Measurements from ENCODE around the gene FNDC10.

The FNDC10 gene

GRCh38 chr1:1614204-1614953 is 14.4 kb upstream of the FNDC10 start:
- peaks cover 7% of the 10 kb centered on the region for H3K36me3 Mint-ChIP-seq (ENCODE audit: low read depth)
- peak overlapping the region; percentile 94 for H3K27ac Mint-ChIP-seq
- no peaks in the 10 kb centered on the region for H3K27me3 Mint-ChIP-seq
- peaks cover 32% of the 10 kb centered on the region for H3K4me1 Mint-ChIP-seq (ENCODE audit: low read depth)
- H3K4me3 Mint-ChIP-seq = peak overlapping the region; percentile 93
- H3K9me3 Mint-ChIP-seq = no peaks in the 10 kb centered on the region

DNA sequence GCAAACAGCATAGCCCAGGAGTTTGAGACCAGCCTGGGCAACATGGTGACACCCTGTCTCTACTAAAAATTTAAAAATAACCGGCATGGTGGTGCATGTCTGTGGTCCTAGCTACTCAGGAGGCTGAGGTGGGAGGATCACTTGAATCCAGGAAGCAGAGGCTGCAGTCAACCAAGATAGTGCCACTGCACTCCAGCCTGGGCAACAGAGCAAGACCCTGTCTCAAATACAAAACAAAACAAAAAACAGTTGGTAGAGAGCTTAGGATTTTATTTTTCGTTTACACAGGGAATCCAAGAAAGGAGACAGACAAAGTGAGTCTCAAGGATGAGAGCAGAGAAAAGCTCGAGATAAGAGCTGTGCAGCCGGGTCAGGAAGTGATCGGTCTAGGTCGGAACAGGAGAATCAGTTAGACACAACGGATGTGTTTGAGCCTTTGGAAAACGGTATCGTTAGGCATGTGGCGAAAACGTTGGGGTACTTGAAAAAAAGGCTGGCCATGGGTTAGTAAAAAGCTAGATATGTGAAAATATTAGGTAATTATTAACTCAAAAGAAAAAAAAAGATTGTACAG is 13.7 kb upstream of the FNDC10 start:
- Mint-ChIP-seq H3K4me3 (peak overlapping the region; percentile 93), H3K36me3 (ENCODE audit: low read depth) (peaks cover 7% of the 10 kb centered on the region), H3K4me1 (ENCODE audit: low read depth) (peaks cover 32% of the 10 kb centered on the region), H3K27me3 (no peaks in the 10 kb centered on the region), H3K9me3 (no peaks in the 10 kb centered on the region), H3K27ac (peak overlapping the region; percentile 94)

DNA sequence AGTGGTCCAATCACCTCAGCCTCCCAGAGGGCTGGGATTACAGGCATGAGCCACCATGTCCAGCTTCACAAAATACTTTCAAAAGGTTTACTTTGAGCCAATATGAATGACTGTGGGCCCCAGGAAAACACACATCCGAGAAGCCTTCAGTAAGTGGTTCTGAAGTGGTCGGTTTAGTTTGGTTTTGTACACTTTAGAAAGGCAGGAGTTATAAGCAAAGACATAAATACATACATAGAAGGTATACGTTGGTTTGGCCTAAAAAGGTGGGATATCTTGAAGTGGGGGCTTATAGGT is 12.1 kb upstream of the FNDC10 start:
- H3K27ac Mint-ChIP-seq = no peak overlapping the region
- peaks cover 7% of the 10 kb centered on the region for H3K36me3 Mint-ChIP-seq (ENCODE audit: low read depth)
- H3K4me1 Mint-ChIP-seq (ENCODE audit: low read depth) = peaks cover 33% of the 10 kb centered on the region
- no peaks in the 10 kb centered on the region for H3K27me3 Mint-ChIP-seq
- H3K9me3 Mint-ChIP-seq = no peaks in the 10 kb centered on the region
- H3K4me3 Mint-ChIP-seq = no peak overlapping the region

- Mint-ChIP-seq H3K4me1 (ENCODE audit: low read depth) (peaks cover 33% of the 10 kb centered on the region), H3K27me3 (no peaks in the 10 kb centered on the region), H3K9me3 (no peaks in the 10 kb centered on the region), H3K36me3 (ENCODE audit: low read depth) (peaks cover 7% of the 10 kb centered on the region), H3K27ac (no peak overlapping the region), H3K4me3 (no peak overlapping the region)
Measured at GRCh38 chr1:1610796-1611195, 10.9 kb upstream of the FNDC10 start.

GRCh38 chr1:1609822-1610485 is 10.0 kb upstream of the FNDC10 start:
- no peak overlapping the region for H3K4me3 Mint-ChIP-seq
- H3K27me3 Mint-ChIP-seq = no peaks in the 10 kb centered on the region
- H3K4me1 Mint-ChIP-seq (ENCODE audit: low read depth) = peaks cover 31% of the 10 kb centered on the region
- H3K36me3 Mint-ChIP-seq (ENCODE audit: low read depth) = peaks cover 7% of the 10 kb centered on the region
- no peak overlapping the region for H3K27ac Mint-ChIP-seq
- no peaks in the 10 kb centered on the region for H3K9me3 Mint-ChIP-seq

DNA sequence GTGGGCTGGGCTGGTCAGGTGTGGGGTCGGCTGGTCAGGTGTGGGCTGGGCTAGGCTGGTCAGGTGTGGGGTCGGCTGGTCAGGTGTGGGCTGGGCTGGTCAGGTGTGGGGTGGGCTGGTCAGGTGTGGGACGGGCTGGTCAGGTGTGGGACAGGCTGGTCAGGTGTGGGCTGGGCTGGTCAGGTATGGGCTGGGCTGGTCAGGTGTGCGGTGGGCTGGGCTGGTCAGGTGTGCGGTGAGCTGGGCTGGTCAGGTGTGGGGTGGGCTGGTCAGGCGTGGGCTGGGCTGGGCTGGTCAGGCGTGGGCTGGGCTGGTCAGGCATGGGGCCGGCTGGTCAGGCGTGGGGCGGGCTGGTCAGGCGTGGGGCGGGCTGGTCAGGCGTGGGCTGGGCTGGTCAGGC is 6.3 kb upstream of the FNDC10 start:
- no peak overlapping the region for H3K27ac Mint-ChIP-seq
- no peaks in the 10 kb centered on the region for H3K27me3 Mint-ChIP-seq
- no peaks in the 10 kb centered on the region for H3K36me3 Mint-ChIP-seq (ENCODE audit: low read depth)
- no peak overlapping the region for H3K4me3 Mint-ChIP-seq
- peaks cover 11% of the 10 kb centered on the region for H3K4me1 Mint-ChIP-seq (ENCODE audit: low read depth)
- no peaks in the 10 kb centered on the region for H3K9me3 Mint-ChIP-seq

DNA sequence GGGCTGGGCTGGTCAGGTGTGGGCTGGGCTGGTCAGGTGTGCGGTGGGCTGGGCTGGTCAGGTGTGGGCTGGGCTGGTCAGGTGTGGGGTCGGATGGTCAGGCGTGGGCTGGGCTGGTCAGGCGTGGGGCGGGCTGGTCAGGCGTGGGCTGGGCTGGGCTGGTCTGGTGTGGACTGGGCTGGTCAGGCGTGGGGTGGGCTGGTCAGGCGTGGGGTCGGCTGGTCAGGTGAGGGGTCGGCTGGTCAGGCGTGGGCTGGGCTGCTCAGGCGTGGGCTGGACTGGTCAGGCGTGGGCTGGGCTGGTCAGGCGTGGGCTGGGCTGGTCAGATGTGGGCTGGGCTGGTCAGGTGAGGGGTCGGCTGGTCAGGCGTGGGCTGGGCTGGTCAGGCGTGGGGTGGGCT is 5.8 kb upstream of the FNDC10 start:
- Mint-ChIP-seq H3K36me3 (ENCODE audit: low read depth) (no peaks in the 10 kb centered on the region), H3K27ac (no peak overlapping the region), H3K4me1 (ENCODE audit: low read depth) (peaks cover 11% of the 10 kb centered on the region), H3K4me3 (no peak overlapping the region), H3K9me3 (no peaks in the 10 kb centered on the region), H3K27me3 (no peaks in the 10 kb centered on the region)

GRCh38 chr1:1605034-1605591 is 5.2 kb upstream of the FNDC10 start:
- H3K4me1 Mint-ChIP-seq (ENCODE audit: low read depth) = peaks cover 11% of the 10 kb centered on the region
- H3K9me3 Mint-ChIP-seq = no peaks in the 10 kb centered on the region
- no peak overlapping the region for H3K4me3 Mint-ChIP-seq
- H3K27ac Mint-ChIP-seq = no peak overlapping the region
- H3K36me3 Mint-ChIP-seq (ENCODE audit: low read depth) = no peaks in the 10 kb centered on the region
- H3K27me3 Mint-ChIP-seq = no peaks in the 10 kb centered on the region

GRCh38 chr1:1604374-1605033 is 4.6 kb upstream of the FNDC10 start:
- Mint-ChIP-seq H3K27me3 (no peaks in the 10 kb centered on the region), H3K4me1 (ENCODE audit: low read depth) (peaks cover 11% of the 10 kb centered on the region), H3K27ac (no peak overlapping the region), H3K9me3 (no peaks in the 10 kb centered on the region), H3K36me3 (ENCODE audit: low read depth) (no peaks in the 10 kb centered on the region), H3K4me3 (no peak overlapping the region)

GRCh38 chr1:1603671-1604373 is 3.9 kb upstream of the FNDC10 start:
- Mint-ChIP-seq H3K27me3 (peaks cover 4% of the 10 kb centered on the region), H3K4me1 (ENCODE audit: low read depth) (peaks cover 14% of the 10 kb centered on the region), H3K27ac (no peak overlapping the region), H3K9me3 (no peaks in the 10 kb centered on the region), H3K4me3 (no peak overlapping the region), H3K36me3 (ENCODE audit: low read depth) (no peaks in the 10 kb centered on the region)

GRCh38 chr1:1602968-1603506 is 3.1 kb upstream of the FNDC10 start:
- Mint-ChIP-seq H3K27ac (no peak overlapping the region), H3K27me3 (peaks cover 7% of the 10 kb centered on the region), H3K4me3 (no peak overlapping the region), H3K36me3 (ENCODE audit: low read depth) (no peaks in the 10 kb centered on the region), H3K4me1 (ENCODE audit: low read depth) (peaks cover 16% of the 10 kb centered on the region), H3K9me3 (no peaks in the 10 kb centered on the region)

- Mint-ChIP-seq H3K36me3 (ENCODE audit: low read depth) (no peaks in the 10 kb centered on the region), H3K9me3 (no peaks in the 10 kb centered on the region), H3K4me1 (ENCODE audit: low read depth) (peaks cover 18% of the 10 kb centered on the region), H3K4me3 (no peak overlapping the region), H3K27me3 (peaks cover 10% of the 10 kb centered on the region), H3K27ac (no peak overlapping the region)
Measured at GRCh38 chr1:1602304-1602967, 2.5 kb upstream of the FNDC10 start.

GRCh38 chr1:1601564-1602303 is 1.8 kb upstream of the FNDC10 start:
- peaks cover 10% of the 10 kb centered on the region for H3K27me3 Mint-ChIP-seq
- no peaks in the 10 kb centered on the region for H3K9me3 Mint-ChIP-seq
- H3K4me3 Mint-ChIP-seq = no peak overlapping the region
- no peak overlapping the region for H3K27ac Mint-ChIP-seq
- H3K36me3 Mint-ChIP-seq (ENCODE audit: low read depth) = no peaks in the 10 kb centered on the region
- peaks cover 11% of the 10 kb centered on the region for H3K4me1 Mint-ChIP-seq (ENCODE audit: low read depth)

Measured in stimulated activated naive CD8-positive, alpha-beta T cell treated with anti-CD3 and anti-CD28 coated beads, Interleukin-15, Interleukin-2, amounts not matched to agents 100 ng/mL and 50 ng/mL, for 24 hours (primary cell).